Lower leg skin (tissue), 4 donors: ENCODE measurements around the gene OTULIN. TPM values are rescaled to one million over a fixed set of nuclear protein-coding genes. Genes with fewer than 3 reads are reported as not detected.

Source experiments
- DNase-seq, 2 donors: peaks; one replicate each; pipeline ENCODE4 v3.0.0-alpha.2; 2019; ENCODE audit warnings: low spot score in 2 of 2
- H3K4me3 ChIP-seq: fragments of 200-600 bp; sonication (generic); 2 replicates; pipeline ENCODE4 v1.5.1; 2017; ENCODE audit warnings: mild to moderate bottlenecking, low read depth; ENCODE audit not compliant: poor library complexity, severe bottlenecking
- POLR2A ChIP-seq, 2 donors: fragments of 450-650 bp; IDR thresholded peaks; one replicate each; pipeline ENCODE4 v1.6.1; 2016 to 2017; ENCODE audit warnings: antibody characterized with exemption in 2 of 2, mild to moderate bottlenecking in 1 of 2, moderate library complexity in 1 of 2
- WGBS, 2 donors: methylation state at CpG; one replicate each; pipeline ENCODE4 v1.1.5; 2018; 5-methylcytosine and 5-hydroxymethylcytosine counted together
- intact Hi-C: fragments of 100-400 bp; cut with DNase I; formaldehyde crosslinking; loops from one replicate; pipeline ENCODE4 v1.15.0; 2023; ENCODE audit warnings: low total_unique reads
- total RNA-seq, 4 donors: library from RNA; depleted of rRNA; stranded (reverse); fragments of >200 nt; gene quantifications; one replicate each; pipeline ENCODE4 v1.1.0, GENCODE V29; 2016
- TF ChIP-seq, protein P1 (sequence below), 3 donors: fragments of 450-650 bp; IDR thresholded peaks; one replicate each; pipeline ENCODE4 v1.5.1; 2016; ENCODE audit warnings: antibody characterized with exemption in 3 of 3, mild to moderate bottlenecking in 3 of 3, moderate library complexity in 2 of 3

The OTULIN gene
- total RNA-seq, 4 donors from 2014 or later: 52.4 to 131 (median 82.1) TPM

DNA sequence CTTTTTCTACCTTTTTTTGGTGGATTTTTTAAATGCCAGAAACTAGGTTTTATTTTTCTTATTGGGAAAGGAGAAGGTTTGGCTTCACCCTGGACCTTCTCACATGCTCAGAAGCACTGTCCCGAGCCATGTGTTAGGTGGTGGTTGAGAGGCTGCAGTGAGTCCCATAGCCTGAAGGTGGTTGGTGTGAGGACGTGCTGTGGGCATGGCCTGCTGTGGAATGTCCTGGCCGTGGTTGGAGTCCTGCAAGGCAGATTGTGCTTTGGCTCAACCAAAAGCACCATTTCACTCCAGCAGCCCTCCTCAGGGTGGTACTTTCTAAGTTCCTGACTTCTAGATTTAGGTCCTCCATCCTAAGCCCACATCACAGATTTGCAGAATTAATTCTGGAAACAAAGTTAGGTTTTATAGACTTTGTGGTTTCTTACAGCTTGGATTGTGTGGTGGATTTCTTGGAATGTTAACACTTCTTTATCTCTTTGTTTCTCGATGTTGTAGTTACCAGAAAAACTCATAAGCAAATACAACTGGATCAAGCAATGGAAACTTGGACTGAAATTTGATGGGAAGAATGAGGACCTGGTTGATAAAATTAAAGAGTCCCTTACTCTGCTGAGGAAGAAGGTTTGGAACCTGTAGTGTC is 22.6 kb downstream of the OTULIN start:
- no peak for TF ChIP-seq POLR2A (IDR thresholded peaks at IDR 0.05)
- TF ChIP-seq, protein P1, sequence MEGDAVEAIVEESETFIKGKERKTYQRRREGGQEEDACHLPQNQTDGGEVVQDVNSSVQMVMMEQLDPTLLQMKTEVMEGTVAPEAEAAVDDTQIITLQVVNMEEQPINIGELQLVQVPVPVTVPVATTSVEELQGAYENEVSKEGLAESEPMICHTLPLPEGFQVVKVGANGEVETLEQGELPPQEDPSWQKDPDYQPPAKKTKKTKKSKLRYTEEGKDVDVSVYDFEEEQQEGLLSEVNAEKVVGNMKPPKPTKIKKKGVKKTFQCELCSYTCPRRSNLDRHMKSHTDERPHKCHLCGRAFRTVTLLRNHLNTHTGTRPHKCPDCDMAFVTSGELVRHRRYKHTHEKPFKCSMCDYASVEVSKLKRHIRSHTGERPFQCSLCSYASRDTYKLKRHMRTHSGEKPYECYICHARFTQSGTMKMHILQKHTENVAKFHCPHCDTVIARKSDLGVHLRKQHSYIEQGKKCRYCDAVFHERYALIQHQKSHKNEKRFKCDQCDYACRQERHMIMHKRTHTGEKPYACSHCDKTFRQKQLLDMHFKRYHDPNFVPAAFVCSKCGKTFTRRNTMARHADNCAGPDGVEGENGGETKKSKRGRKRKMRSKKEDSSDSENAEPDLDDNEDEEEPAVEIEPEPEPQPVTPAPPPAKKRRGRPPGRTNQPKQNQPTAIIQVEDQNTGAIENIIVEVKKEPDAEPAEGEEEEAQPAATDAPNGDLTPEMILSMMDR (IDR thresholded peaks at IDR 0.05): no peak
- H3K4me3 ChIP-seq: no peak overlapping the region
- DNase-seq: no peak
- WGBS, 2 donors: 35 to 37% methylated on average over 4 of the region's 4 CpGs
- intact Hi-C loops: no loop called here

DNA sequence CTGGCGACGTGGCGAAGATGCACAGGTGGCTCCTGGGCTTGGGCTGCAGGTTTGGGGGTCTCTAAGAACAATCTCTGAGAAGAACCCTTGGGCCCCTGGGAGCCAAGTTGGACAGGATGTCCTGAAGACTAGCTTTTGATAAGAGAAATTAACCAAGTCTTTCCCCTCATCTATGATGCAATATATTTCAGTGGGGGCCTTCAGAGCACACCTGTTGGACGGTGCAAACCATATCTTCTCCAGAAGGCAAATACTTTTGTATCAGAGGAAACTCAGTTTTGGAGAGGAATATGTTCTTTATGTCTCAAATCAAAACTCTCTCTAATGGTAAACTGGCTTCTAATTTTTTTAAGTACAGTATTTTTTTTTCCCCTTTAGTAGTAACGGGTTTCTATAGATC is 28.6 kb downstream of the OTULIN start:
- peak in 1 of 2 donors; percentile 75 for DNase-seq
- WGBS, 2 donors: 81 to 98% methylated on average over 5 of the region's 5 CpGs
- H3K4me3 ChIP-seq: no peak overlapping the region
- intact Hi-C loops: no loop called here
- no peak for TF ChIP-seq POLR2A (IDR thresholded peaks at IDR 0.05)
- TF ChIP-seq, protein P1 (IDR thresholded peaks at IDR 0.05): no peak

DNA sequence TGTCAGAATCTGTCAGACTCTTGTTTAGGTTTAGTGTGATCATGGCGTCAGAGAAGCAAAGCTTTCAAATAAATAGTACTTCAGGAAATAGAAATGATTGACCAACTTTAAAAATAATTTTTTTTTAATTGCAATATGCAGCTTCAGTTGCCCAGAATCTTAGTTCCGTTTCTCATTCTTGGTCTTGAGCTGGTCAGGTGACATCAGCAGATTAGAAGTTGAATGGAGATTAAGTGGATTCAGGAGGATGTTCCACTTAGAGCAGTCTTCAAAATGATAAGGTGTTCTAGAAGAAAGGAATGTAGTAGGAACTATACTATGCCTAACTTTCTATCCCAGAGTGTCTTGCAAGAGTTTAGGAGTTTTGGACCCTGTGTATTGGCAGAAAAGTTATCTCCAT is 30.6 kb downstream of the OTULIN start:
- intact Hi-C loops: no loop called here
- TF ChIP-seq POLR2A (IDR thresholded peaks at IDR 0.05): no peak
- TF ChIP-seq, protein P1 (IDR thresholded peaks at IDR 0.05): no peak
- H3K4me3 ChIP-seq: no peak overlapping the region
- DNase-seq: no peak
- WGBS, 2 donors: 84 to 91% methylated on average over 2 of the region's 2 CpGs

DNA sequence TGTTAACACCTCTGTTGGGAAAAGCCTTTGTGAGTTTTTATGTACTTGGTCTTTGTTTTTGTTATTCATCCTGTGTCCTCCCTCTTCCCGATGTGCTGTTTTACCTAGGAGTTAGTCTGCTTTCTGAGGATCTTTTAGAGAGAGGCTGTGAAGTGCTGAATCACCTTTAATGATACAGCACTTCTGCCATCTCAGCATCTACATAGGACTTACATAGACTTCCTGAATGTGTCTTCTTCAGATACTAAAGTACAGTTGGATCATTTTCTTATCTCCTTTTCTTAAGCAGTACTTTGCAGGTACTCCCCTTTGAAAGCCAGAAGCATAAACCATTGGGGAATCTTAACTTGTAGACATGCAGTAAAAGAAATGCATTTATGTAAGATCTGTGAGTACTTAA is 31.5 kb downstream of the OTULIN start:
- H3K4me3 ChIP-seq: no peak overlapping the region
- WGBS, 2 donors: 27 to 41% methylated on average over 1 of the region's 1 CpG
- TF ChIP-seq, protein P1 (IDR thresholded peaks at IDR 0.05): no peak
- TF ChIP-seq POLR2A (IDR thresholded peaks at IDR 0.05): no peak
- intact Hi-C loops: no loop called here
- DNase-seq: no peak

DNA sequence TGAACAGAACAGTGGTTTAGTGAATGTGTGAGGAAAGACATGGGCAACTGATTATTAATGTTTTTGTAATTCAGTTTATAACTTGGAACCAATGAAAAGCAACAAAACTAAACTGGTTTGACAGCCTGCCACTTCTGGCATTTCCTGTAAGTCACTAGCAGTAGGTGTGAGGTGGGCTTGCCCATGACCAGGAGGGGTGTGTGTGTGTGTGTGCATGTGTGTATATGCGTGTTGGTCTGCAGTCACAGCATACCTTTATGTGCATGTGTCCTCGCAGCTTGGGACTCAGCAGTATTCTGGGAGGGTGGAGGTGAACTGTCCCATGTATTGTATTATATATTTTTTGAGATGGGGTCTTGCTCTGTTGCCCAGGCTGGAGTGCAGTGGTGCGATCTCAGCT is 32.3 kb downstream of the OTULIN start:
- H3K4me3 ChIP-seq: no peak overlapping the region
- WGBS, 2 donors: 95 to 98% methylated on average over 3 of the region's 3 CpGs
- DNase-seq: no peak
- TF ChIP-seq POLR2A (IDR thresholded peaks at IDR 0.05): no peak
- TF ChIP-seq, protein P1 (IDR thresholded peaks at IDR 0.05): no peak
- intact Hi-C loops: no loop called here

DNA sequence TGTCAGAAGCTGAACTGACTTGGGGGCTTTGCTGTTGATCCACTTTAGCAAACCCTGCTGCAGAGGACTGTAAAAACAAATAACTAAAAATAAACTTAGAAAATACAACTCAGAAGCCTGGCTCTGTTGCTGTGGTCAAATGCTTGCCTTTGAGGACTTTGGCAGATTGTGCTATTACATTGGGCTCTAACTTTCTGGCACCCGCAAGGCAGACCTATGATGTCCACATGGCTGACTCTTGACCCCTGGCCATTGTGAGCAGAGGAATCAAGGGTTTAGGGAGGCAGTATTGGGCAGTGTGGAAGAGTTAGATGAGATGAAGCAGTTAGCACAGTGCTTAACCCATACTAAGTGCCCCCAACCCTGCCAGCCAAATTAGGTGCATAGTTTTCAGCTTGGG is 34.0 kb downstream of the OTULIN start:
- DNase-seq: no peak
- TF ChIP-seq POLR2A (IDR thresholded peaks at IDR 0.05): no peak
- TF ChIP-seq, protein P1 (IDR thresholded peaks at IDR 0.05): no peak
- 91% methylated on average over 1 of the region's 1 CpG for WGBS, 2 donors
- H3K4me3 ChIP-seq: no peak overlapping the region
- intact Hi-C loops: no loop called here
